ENCODE measurements around the gene CDH23. TPM values are rescaled to one million over a fixed set of nuclear protein-coding genes. Genes with fewer than 3 reads are reported as not detected.

The CDH23 gene
- total and polyA plus RNA-seq, 2 donors (not counting 1 experiment from before 2014, with no cell fraction given) = 0.37 to 0.89 TPM

DNA sequence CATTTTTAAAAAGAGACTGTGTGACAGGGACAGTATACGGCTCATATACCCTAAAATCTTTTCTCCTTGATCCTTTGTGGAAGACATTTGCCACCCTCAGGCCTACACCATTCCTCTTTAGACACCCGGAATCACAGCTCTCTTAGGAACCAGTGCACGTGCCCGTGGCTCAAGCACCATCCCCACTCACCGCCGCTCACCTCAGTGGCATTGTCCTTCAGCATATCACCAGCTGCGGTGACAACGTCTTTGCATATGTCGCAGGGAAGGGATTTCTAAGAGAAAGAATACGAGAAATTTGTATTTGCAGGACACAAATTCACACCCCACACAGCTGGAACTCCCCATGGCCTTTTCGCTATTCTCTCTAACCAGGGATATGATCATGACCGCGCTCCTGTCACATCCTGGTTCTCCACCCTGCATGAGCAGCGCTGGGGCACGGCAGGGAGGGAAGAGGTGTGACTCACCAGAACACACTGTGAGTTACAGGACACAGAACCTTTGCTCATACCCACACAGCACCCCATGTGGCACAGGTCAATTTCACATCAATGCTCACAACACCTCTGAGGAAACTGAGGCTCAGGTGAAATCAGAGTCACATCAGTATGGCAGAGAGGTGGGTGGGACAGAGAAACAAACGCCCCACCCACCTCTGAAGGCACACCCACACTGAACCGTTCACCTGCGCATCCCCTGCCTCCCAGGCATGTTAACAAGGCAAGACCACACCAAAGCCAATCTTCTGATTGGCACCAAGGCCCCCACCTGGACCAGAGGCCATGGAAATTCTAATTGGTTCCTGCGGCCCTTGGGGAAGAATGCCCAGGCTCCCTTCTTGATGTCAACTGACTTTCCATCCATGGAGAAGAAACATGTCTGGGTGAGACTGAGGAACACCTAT lies 435.2 kb downstream of the CDH23 start:
- H3K9me3 ChIP-seq (ENCODE audit: control extremely low read depth in 1 of 3, control insufficient read depth in 2 of 3, insufficient read depth in 1 of 3, low read length in 2 of 3) = no peaks in the 10 kb centered on the region
- intact Hi-C loops (cut with micrococcal nuclease) = loop anchor here (10.0 kb wide), 1 partner anchor 1337 kb away; no protein-coding TSS in a partner anchor
- peaks cover 4 to 55% of the 10 kb centered on the region in 2 experiments for H3K36me3 ChIP-seq (replicated peaks in 1 of 2; ENCODE audit: control extremely low read depth in 1 of 2, control insufficient read depth in 1 of 2, extremely low read depth in 1 of 2, insufficient read depth in 2 of 2, low read length in 1 of 2)
- Mint-ChIP-seq H3K27ac (peak overlapping the region; percentile 46), H3K4me3 (peak overlapping the region; percentile 23), H3K4me1 (peaks cover 50% of the 10 kb centered on the region), H3K9me3 (ENCODE audit: insufficient read depth) (no peaks in the 10 kb centered on the region), H3K27me3 (no peaks in the 10 kb centered on the region)
- no peak overlapping the region for H3K4me3 ChIP-seq (ENCODE audit: control extremely low read depth in 1 of 5, extremely low read depth in 1 of 5, insufficient read depth in 1 of 5, low read depth in 2 of 5, low read length in 4 of 5)
- ATAC-seq (ENCODE audit: low read depth) (no peak), DNase-seq (no peak)
- WGBS (ENCODE audit: insufficient coverage) = 95% methylated on average over 11 of the region's 19 CpGs
- no peak overlapping the region for H3K9ac ChIP-seq (ENCODE audit: low read length)
- H3K4me2 ChIP-seq (replicated peaks; ENCODE audit: low read depth, low read length, poor library complexity, severe bottlenecking) = peak overlapping the region; percentile 59
- H2AFZ ChIP-seq (ENCODE audit: insufficient read depth, low read depth, low read length, poor library complexity, severe bottlenecking) = no peak overlapping the region
- peaks cover 44 to 52% of the 10 kb centered on the region in 2 donors for H3K4me1 ChIP-seq (ENCODE audit: control insufficient read depth in 2 of 2, insufficient read depth in 2 of 2, low read length in 2 of 2)
- no peak overlapping the region for H3K27ac ChIP-seq (ENCODE audit: low read length in 2 of 2)
- no peaks in the 10 kb centered on the region for H3K27me3 ChIP-seq (replicated peaks in 1 of 4; ENCODE audit: control extremely low read depth in 1 of 4, control insufficient read depth in 3 of 4, insufficient read depth in 4 of 4, low read length in 3 of 4)
- TF ChIP-seq, protein P1, sequence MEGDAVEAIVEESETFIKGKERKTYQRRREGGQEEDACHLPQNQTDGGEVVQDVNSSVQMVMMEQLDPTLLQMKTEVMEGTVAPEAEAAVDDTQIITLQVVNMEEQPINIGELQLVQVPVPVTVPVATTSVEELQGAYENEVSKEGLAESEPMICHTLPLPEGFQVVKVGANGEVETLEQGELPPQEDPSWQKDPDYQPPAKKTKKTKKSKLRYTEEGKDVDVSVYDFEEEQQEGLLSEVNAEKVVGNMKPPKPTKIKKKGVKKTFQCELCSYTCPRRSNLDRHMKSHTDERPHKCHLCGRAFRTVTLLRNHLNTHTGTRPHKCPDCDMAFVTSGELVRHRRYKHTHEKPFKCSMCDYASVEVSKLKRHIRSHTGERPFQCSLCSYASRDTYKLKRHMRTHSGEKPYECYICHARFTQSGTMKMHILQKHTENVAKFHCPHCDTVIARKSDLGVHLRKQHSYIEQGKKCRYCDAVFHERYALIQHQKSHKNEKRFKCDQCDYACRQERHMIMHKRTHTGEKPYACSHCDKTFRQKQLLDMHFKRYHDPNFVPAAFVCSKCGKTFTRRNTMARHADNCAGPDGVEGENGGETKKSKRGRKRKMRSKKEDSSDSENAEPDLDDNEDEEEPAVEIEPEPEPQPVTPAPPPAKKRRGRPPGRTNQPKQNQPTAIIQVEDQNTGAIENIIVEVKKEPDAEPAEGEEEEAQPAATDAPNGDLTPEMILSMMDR (IDR thresholded peaks at IDR 0.05) = no peak
- no peak for TF ChIP-seq EZH2 (IDR thresholded peaks at IDR 0.05; ENCODE audit: borderline replicate concordance, insufficient read depth, low read depth, low read length, poor library complexity, severe bottlenecking)
- H3K79me2 ChIP-seq (ENCODE audit: control insufficient read depth, insufficient read depth, low read length) = peaks cover 60% of the 10 kb centered on the region
- H4K20me1 ChIP-seq (ENCODE audit: control insufficient read depth, insufficient read depth, low read length, poor library complexity, severe bottlenecking) = peaks cover 55% of the 10 kb centered on the region
- POLR2A ChIA-PET = no interaction called here
- CTCF ChIA-PET = interaction anchor here (0.8 to 2.3 kb wide), 5 partner anchors 20 to 65 kb away, joined by 3 to 19 read pairs (median 3); no protein-coding TSS in a partner anchor
